Endothelial cell of umbilical vein (primary cell): ENCODE data around the gene RPH3AL. TPM values are rescaled to one million over a fixed set of nuclear protein-coding genes. Genes with fewer than 3 reads are reported as not detected.
"Not testable (repeated sequence)": the region's sequence is repeated elsewhere in the genome, so short reads cannot be mapped to it uniquely, and the experiment has no call there.

Source experiments
- BruUV-seq: library from RNA; stranded (reverse); fragments of 400-500 nt; replicated peaks from 2 replicates; lab custom pipeline; 2021; lab: Mats Ljungman, UMichigan
- CTCF ChIA-PET: fragments of 300-600, 350-600 bp; sonication (Branson Sonifier 250); formaldehyde crosslinking; loops from one replicate; lab custom pipeline; 2021; ENCODE audit warnings: antibody characterized with exemption, inconsistent platforms; lab: Charles Lee
- POLR2A ChIA-PET: fragments of 300-600, 350-600 bp; sonication (Branson Sonifier 250); formaldehyde crosslinking; loops from one replicate; lab custom pipeline; 2021; ENCODE audit warnings: antibody characterized with exemption, inconsistent platforms; lab: Charles Lee
- DNase-seq: peaks from one replicate; pipeline ENCODE4 v3.0.0-alpha.2; 2011; ENCODE audit warnings: low read depth, low spot score
- FAIRE-seq: peaks from 2 replicates; lab custom pipeline; 2011; peaks lifted over from hg19 to GRCh38; lab: Jason Lieb, UNC
- H2AFZ ChIP-seq: 2 replicates; pipeline ENCODE4 v1.6.0; 2012; ENCODE audit warnings: low read depth, low read length, control low read depth, inconsistent platforms
- H3K27ac ChIP-seq: 2 replicates; pipeline ENCODE4 v1.5.1; 2011; ENCODE audit warnings: low read depth, mild to moderate bottlenecking, control low read depth, low read length, moderate library complexity; ENCODE audit not compliant: insufficient read depth
- H3K27me3 ChIP-seq, 2 experiments: 2 replicates each; pipeline versions ENCODE4 v1.6.0 to v1.6.1; 2011; ENCODE audit warnings: low read length in 2 of 2, mixed read lengths in 1 of 2; ENCODE audit not compliant: control insufficient read depth in 2 of 2, insufficient read depth in 2 of 2
- H3K36me3 ChIP-seq, 2 experiments: 2 replicates in 1 of 2; 3 replicates in 1 of 2; pipeline ENCODE4 v1.5.1; 2011; ENCODE audit warnings: low read length in 2 of 2, mild to moderate bottlenecking in 1 of 2, moderate library complexity in 1 of 2; ENCODE audit not compliant: control insufficient read depth in 2 of 2, insufficient read depth in 2 of 2; ENCODE audit errors: extremely low read depth in 1 of 2
- H3K4me1 ChIP-seq: 3 replicates; pipeline ENCODE4 v1.5.1; 2011; ENCODE audit warnings: mild to moderate bottlenecking, low read length; ENCODE audit not compliant: control insufficient read depth, insufficient read depth; ENCODE audit errors: extremely low read depth
- H3K4me2 ChIP-seq: 2 replicates; pipeline ENCODE4 v1.6.1; 2011; ENCODE audit warnings: low read length, control low read depth, mixed read lengths; ENCODE audit not compliant: insufficient read depth
- H3K4me3 ChIP-seq, 3 experiments: fragments of 200-600 bp in 1 of 3; sonication (generic), shearing (Covaris generic) in 1 of 3; replicated peaks in 1 of 3; 2 replicates each; pipeline ENCODE4 v1.5.1; 2011 to 2016; ENCODE audit warnings: control low read depth in 3 of 3, low read length in 3 of 3, mild to moderate bottlenecking in 2 of 3, inconsistent platforms in 1 of 3, low read depth in 1 of 3, moderate library complexity in 1 of 3; ENCODE audit not compliant: insufficient read depth in 1 of 3
- H3K79me2 ChIP-seq: 2 replicates; pipeline ENCODE4 v1.6.0; 2012; ENCODE audit warnings: low read length, inconsistent platforms; ENCODE audit not compliant: control insufficient read depth, insufficient read depth
- H3K9ac ChIP-seq: replicated peaks from 2 replicates; pipeline ENCODE3; 2011; ENCODE audit warnings: low read length, control low read depth; ENCODE audit not compliant: insufficient read depth; ENCODE audit errors: extremely low read depth
- H3K9me1 ChIP-seq: replicated peaks from 3 replicates; pipeline ENCODE4 v1.6.0; 2011; ENCODE audit warnings: mild to moderate bottlenecking, low read length; ENCODE audit not compliant: control insufficient read depth, insufficient read depth; ENCODE audit errors: extremely low read depth
- H3K9me3 ChIP-seq: replicated peaks from 2 replicates; pipeline ENCODE4 v1.5.1; 2012; ENCODE audit warnings: low read length, inconsistent platforms; ENCODE audit not compliant: control insufficient read depth, insufficient read depth
- H4K20me1 ChIP-seq: replicated peaks from 2 replicates; pipeline ENCODE3; 2011; ENCODE audit warnings: mild to moderate bottlenecking, low read length; ENCODE audit not compliant: control insufficient read depth, insufficient read depth; ENCODE audit errors: extremely low read depth
- MYC ChIP-seq: IDR thresholded peaks from one replicate; pipeline ENCODE4 v1.6.1; 2011; ENCODE audit warnings: mild to moderate bottlenecking, low read depth, low read length
- POLR2AphosphoS5 ChIP-seq: IDR thresholded peaks from 2 replicates; pipeline ENCODE4 v1.6.1; 2012; ENCODE audit warnings: low read depth, mild to moderate bottlenecking, control low read depth, low read length, moderate library complexity; ENCODE audit not compliant: insufficient read depth
- dilution Hi-C: fragments of 300-500 bp; cut with MboI; formaldehyde crosslinking; loops from one replicate; pipeline ENCODE4 v1.15.0; 2019; ENCODE audit warnings: low sequenced_read_pairs; ENCODE audit not compliant: extremely low pct_ligation_motif_present
- intact Hi-C: fragments of 100-400 bp; cut with micrococcal nuclease; formaldehyde crosslinking; loops from one replicate; pipeline ENCODE4 v1.10.0; 2022
- polyA plus RNA-seq, 4 experiments: library from polyadenylated mRNA; depleted of rRNA in 3 of 4; stranded (reverse) in 3 of 4; unstranded in 1 of 4; fragments of >200 nt; gene quantifications; 2 replicates each; pipeline versions ENCODE4 v1.2.1 to v1.2.3, GENCODE V29; 2011 to 2012; ENCODE audit warnings: missing spikeins in 1 of 4
- total RNA-seq: library from RNA; stranded (reverse); gene quantifications from 2 replicates; pipeline ENCODE4 v1.2.3, GENCODE V29; 2021
- TF ChIP-seq, protein P1 (sequence below), 2 donors: IDR thresholded peaks; 1 replicate in 1 of 2; 2 replicates in 1 of 2; pipeline ENCODE4 v1.5.1; 2011; ENCODE audit warnings: low read length in 2 of 2, mild to moderate bottlenecking in 2 of 2, moderate library complexity in 2 of 2, control low read depth in 1 of 2, inconsistent platforms in 1 of 2, low read depth in 1 of 2; ENCODE audit not compliant: insufficient read depth in 1 of 2; ENCODE audit errors: extremely low read depth in 1 of 2

Gene RPH3AL
- total and polyA plus RNA-seq, 2 donors (not counting 3 experiments of a cell fraction or from before 2014, with no cell fraction given), result 4.1 to 7.0 TPM

GRCh38 chr17:371583-371982 lies 19.0 kb upstream of the RPH3AL start:
- H3K9me3 ChIP-seq, result no peaks in the 10 kb centered on the region
- no TSS peak for BruUV-seq
- no peaks in the 10 kb centered on the region for H3K36me3 ChIP-seq
- CTCF ChIA-PET, result interaction anchor here (1.0 to 1.2 kb wide), 2 partner anchors 38 to 66 kb away, joined by 3 read pairs; no protein-coding TSS in a partner anchor
- no peaks in the 10 kb centered on the region for H3K9me1 ChIP-seq
- no peak overlapping the region for H3K9ac ChIP-seq
- H3K4me2 ChIP-seq, result no peak overlapping the region
- POLR2A ChIA-PET, result no interaction called here
- no peak overlapping the region for H2AFZ ChIP-seq
- H3K27ac ChIP-seq, result no peak overlapping the region
- dilution Hi-C loops, result no loop called here
- no peaks in the 10 kb centered on the region for H3K4me1 ChIP-seq
- H3K79me2 ChIP-seq, result no peaks in the 10 kb centered on the region
- DNase-seq (no peak), FAIRE-seq (no peak)
- TF ChIP-seq, protein P1, sequence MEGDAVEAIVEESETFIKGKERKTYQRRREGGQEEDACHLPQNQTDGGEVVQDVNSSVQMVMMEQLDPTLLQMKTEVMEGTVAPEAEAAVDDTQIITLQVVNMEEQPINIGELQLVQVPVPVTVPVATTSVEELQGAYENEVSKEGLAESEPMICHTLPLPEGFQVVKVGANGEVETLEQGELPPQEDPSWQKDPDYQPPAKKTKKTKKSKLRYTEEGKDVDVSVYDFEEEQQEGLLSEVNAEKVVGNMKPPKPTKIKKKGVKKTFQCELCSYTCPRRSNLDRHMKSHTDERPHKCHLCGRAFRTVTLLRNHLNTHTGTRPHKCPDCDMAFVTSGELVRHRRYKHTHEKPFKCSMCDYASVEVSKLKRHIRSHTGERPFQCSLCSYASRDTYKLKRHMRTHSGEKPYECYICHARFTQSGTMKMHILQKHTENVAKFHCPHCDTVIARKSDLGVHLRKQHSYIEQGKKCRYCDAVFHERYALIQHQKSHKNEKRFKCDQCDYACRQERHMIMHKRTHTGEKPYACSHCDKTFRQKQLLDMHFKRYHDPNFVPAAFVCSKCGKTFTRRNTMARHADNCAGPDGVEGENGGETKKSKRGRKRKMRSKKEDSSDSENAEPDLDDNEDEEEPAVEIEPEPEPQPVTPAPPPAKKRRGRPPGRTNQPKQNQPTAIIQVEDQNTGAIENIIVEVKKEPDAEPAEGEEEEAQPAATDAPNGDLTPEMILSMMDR (IDR thresholded peaks at IDR 0.05; ENCODE audit: extremely low read depth in 1 of 2, insufficient read depth in 1 of 2, low read depth in 1 of 2, low read length in 2 of 2), result no peak
- TF ChIP-seq POLR2AphosphoS5 (no peak), MYC (no peak)
- no peak overlapping the region for H3K4me3 ChIP-seq
- H4K20me1 ChIP-seq, result no peaks in the 10 kb centered on the region
- intact Hi-C loops, result no loop called here
- peaks cover 0 to 3% of the 10 kb centered on the region in 2 experiments for H3K27me3 ChIP-seq

GRCh38 chr17:367656-368055 lies 15.0 kb upstream of the RPH3AL start:
- BruUV-seq, DNase-seq, FAIRE-seq, CTCF ChIA-PET, H3K9me1 ChIP-seq, POLR2A ChIA-PET, H3K4me2 ChIP-seq, H3K27ac ChIP-seq, H3K27me3 ChIP-seq, H2AFZ ChIP-seq, H3K9me3 ChIP-seq, H3K79me2 ChIP-seq, H4K20me1 ChIP-seq, H3K9ac ChIP-seq, H3K36me3 ChIP-seq, dilution Hi-C loops, H3K4me1 ChIP-seq, intact Hi-C loops, H3K4me3 ChIP-seq: not testable (repeated sequence)

DNA sequence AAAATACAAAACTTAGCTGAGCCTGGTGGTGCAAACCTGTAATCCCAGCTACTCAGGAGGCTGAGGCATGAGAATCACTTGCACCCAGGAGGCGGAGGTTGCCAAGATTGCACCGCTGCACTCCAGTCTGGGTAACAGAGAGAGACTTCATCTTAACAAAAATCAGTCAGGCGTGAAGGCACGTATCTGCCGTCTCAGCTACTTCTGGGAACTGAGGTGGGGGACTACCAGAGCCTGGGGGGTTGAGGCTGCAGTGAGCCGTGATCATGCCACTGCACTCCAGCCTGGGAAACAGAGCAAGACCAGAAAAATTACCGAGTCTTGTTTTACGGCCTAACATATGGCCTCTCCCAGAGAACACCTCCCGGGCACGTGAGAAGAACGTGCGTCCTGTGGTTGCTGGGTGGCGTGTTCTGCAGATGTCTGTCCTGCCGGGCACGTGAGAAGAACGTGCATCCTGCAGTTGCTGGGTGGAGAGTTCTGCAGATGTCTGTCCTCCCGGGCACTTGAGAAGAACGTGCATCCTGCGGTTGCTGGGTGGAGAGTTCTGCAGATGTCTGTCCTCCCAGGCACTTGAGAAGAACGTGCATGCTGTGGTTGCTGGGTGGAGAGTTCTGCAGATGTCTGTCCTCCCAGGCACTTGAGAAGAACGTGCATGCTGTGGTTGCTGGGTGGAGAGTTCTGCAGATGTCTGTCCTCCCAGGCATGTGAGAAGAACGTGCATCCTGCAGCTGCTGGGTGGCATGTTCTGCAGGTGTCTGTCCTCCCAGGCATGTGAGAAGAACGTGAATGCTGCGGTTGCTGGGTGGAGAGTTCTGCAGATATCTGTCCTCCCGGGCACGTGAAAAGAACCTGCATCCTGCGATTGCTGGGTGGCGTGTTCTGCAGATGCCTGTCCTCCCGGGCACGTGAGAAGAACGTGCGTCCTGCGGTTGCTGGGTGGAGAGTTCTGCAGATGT lies 14.3 kb upstream of the RPH3AL start:
- POLR2A ChIA-PET, intact Hi-C loops, dilution Hi-C loops, CTCF ChIA-PET, H3K79me2 ChIP-seq, H3K27me3 ChIP-seq, H3K9me3 ChIP-seq, H3K36me3 ChIP-seq, H3K27ac ChIP-seq, H2AFZ ChIP-seq, FAIRE-seq, H3K4me2 ChIP-seq, H3K9me1 ChIP-seq, H3K4me1 ChIP-seq, H4K20me1 ChIP-seq, DNase-seq, BruUV-seq, H3K4me3 ChIP-seq, H3K9ac ChIP-seq: not testable (repeated sequence)
